HG03025 (cell line): ENCODE data around the gene CD58.

ENCODE experiments used
- ATAC-seq: cut with Tn5 transposase; IDR thresholded peaks from one replicate; pipeline ENCODE4 v1.9.1; 2021; ENCODE audit warnings: mild to moderate bottlenecking, moderate library complexity; ENCODE audit not compliant: unreplicated experiment, low FRiP score

CD58 gene

GRCh38 chr1:116514708-116515525, 55.9 kb downstream of the CD58 start:
- peak; percentile 63 for ATAC-seq

DNA sequence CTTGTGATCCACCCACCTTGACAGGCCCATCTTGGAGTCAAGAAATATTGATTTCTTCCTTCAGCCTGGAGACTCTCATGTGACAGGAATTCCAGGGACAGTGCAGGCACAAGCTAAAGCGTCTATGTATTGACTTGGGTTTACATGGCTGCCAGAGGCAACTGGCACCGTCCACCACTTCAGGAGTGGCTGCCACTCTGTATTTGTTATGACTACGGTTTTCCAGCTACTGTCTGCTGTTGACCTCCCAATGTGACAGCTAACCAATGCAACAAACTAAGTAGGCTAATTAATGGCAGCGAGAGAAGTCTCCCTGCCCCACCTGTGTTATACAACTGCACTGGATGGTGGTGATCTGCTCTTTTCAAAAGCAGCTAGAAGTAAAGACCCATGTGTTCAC, 56.9 kb downstream of the CD58 start:
- ATAC-seq: no peak

GRCh38 chr1:116511459-116512019, 59.3 kb downstream of the CD58 start:
- no peak for ATAC-seq

DNA sequence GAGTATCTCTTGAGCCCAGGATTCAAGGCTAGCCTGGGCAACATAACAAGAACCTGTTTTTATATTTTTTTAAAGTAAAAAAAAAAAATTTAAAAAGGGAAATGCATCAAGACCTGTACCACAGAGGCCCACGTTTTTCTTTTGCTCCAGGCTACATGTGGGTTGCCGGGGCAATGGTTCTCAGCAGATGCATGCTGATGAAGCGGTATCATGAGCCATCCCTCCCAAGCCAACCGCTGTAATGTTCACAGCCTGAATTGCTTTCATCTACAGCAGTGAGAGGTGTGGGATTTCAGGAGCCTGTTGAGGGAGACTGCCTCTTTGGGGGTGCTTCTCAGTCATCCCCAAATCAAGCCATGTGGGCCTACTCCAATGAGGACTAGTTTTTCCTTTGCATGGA, 60.5 kb downstream of the CD58 start:
- ATAC-seq: no peak

GRCh38 chr1:116508984-116509980, 61.5 kb downstream of the CD58 start:
- no peak for ATAC-seq

DNA sequence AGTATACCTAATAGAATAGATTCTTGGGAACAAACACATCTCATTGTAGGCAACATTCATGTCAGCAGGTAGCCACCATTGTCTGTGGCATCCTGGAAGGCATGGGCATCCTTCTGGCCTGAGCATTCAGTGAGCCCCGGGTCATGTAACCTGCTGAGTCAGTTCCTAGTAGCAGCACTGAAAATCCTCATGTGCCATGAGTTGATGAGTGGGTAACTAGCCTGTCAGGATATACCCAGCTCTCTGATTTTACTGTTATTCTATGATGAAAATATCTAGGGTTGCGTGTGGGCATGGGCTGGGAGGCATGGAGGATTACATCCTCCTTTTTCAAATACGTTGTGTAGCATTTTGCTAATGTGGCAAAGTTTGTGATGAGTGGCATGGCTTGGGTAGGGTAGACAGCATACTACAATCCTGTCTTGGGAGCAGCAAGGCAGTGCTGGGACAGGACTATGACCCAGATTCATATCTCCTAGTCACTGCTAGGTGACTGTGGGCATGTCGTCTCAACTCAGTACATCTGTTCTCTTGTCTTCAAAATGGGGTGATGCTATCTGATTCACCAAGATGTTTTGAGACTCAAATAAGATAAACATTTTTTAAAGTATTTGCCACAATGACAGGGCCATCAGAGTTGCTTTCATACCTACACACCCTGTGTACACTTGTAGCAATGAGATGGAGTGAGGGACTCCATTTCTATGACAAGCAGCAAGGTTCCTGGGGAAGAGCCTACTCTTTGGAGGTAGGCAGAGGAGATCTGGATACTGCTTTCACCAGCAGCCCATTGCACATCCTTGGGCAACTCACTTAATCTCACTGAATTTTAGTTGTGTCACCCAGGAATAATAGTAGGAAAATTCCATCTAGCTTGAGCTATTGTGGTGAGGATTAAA, 62.5 kb downstream of the CD58 start:
- ATAC-seq: no peak

DNA sequence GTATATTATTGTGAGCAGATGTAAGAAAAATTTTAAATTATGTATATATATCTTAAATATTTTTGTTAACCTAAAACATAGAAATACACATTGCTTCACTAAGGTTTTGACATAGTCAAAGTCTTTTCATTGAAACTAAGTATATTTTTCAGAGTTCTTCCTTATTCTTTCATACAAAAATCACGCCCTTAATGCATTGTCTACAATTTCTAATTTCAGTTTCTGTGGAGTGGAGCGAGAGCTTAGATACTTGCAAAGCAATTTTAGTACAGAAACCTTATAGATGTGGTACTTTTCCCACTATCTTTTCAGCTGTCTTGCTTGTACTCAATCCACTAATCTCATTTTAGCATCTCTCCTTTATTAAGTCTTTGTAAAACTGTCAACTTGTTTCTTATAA, 63.2 kb downstream of the CD58 start:
- ATAC-seq: no peak

GRCh38 chr1:116506132-116507004, 64.5 kb downstream of the CD58 start:
- ATAC-seq: no peak

- peak; percentile 92 for ATAC-seq
These were observed 66.3 kb downstream of the CD58 start for GRCh38 chr1:116504308-116505156.

DNA sequence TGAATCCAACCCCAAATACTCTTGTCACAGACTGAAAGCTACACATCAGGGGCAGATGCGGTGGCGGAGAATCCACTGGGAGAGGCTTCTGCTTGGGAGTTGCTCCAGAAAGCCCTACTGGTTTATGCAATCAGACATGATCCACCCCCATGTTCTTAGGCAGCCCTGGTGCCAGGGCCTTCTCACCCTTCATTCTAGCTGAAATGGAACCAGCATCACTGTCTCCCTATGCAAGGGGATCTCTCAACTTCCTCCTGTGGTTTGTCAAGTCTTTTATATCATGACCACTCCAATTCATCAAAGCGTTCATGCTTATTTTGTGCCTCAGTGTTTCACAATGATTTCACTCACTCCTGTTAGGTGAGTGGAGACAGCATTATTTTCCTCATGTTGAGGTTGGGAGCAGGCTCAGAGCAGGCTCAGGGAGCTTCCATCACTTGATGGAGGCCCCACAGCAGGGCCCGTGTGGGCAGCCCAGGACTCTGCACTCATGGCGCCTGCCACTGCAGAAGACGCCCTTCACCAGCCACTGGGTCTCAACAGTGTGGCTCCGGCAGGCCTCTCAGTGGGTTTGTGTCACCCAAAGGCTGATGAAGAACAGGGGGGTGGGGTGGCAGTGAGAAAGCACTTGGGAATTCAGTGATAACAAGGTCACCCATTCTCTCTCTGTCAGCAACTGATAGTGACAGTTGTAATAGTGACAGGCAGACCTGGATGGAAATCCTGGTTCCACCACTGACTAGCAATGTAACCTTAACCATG, 67.1 kb downstream of the CD58 start:
- ATAC-seq: no peak

DNA sequence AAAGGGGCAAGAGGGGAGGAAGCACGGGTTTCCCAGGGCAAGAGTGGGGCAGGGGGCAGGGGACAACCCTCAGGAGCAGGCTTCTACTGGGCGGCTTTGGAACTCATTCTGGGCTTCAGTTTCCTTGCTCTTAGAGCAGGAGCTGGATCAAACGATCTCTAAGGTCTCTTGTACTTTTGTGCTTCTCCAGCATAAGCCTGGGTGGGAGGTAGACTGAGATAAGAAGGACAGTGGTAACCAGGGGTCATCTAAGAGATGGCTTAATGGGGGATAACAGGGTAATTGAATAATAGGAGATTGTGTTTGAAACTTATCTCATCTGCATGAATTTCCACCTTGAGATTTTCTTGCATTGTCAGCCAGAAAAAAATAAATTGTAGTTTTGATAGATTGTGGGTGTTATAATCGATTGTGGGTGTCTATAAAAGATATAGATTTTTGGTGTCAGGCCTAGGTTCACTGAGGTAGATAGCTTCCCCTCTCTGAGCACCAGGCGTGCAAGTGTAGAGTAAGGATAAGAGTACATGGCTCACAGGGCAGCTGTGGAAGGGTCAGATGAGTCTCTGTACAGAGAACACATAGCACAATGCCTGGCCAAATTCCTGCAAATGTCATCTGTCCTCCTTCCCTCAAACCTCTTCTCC, 68.0 kb downstream of the CD58 start:
- ATAC-seq: no peak

DNA sequence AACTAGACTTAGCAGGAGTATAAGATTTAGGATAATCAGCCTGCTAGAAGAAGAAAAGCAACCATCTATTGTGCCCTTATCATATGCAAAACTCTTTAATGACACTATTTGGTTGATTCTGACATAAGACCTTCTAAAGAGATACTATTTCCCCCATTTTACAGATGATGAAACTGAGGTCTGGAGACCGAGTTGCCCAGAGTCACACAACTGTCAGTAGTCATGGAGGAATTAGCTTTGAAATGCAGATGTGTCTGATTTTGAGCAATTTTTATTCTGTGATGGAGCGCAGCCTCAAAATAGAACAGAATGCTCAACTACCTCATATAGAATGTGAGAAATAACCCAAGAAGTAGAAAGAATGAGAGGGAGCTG, 69.0 kb downstream of the CD58 start:
- no peak for ATAC-seq

- ATAC-seq: no peak
These were observed 69.5 kb downstream of the CD58 start for GRCh38 chr1:116501125-116501869.

GRCh38 chr1:116498789-116499628, 71.8 kb downstream of the CD58 start:
- peak; percentile 46 for ATAC-seq

DNA sequence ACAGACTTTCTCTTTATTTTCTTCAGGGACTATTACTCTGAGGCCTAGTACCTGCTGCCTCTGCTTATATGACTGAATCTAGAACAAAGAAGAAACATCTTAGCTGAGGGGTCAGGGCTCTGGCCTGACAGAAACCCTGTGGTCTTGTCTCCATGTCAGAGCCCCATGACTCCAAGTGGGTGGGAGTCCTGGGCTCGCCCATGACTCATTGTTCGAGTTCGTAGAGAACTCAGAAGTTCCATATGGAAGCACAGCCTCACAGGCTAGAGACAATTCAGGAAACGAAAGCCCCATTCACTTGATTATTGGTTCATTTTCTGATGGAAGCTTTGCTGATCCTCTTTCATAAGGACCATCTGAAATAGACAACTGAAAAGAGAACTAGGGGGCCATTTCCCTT, 73.2 kb downstream of the CD58 start:
- ATAC-seq: no peak

GRCh38 chr1:116496898-116497297, 73.9 kb downstream of the CD58 start:
- no peak for ATAC-seq
